Right lobe of liver (tissue), 4 donors: Measurements from ENCODE around the gene GPR25.

Experiments used
- POLR2A ChIP-seq: fragments of 450-650 bp; IDR thresholded peaks from one replicate; pipeline ENCODE4 v1.6.1; 2017; ENCODE audit warnings: antibody characterized with exemption, mild to moderate bottlenecking
- TF ChIP-seq, protein P1 (sequence below), 4 donors: fragments of 200-600 bp in 3 of 4; fragments of 450-650 bp in 1 of 4; IDR thresholded peaks; one replicate each; pipeline versions ENCODE4 v1.5.1 to v1.8.0; 2016 to 2022; ENCODE audit warnings: antibody characterized with exemption in 4 of 4, mild to moderate bottlenecking in 2 of 4
- donor health status: DM: no; HTN: no; CAD: no.
- donor health status: DM: no; HTN: no; CAD: no.
- donor health status: DM: no; HTN: yes; CAD: no.

DNA sequence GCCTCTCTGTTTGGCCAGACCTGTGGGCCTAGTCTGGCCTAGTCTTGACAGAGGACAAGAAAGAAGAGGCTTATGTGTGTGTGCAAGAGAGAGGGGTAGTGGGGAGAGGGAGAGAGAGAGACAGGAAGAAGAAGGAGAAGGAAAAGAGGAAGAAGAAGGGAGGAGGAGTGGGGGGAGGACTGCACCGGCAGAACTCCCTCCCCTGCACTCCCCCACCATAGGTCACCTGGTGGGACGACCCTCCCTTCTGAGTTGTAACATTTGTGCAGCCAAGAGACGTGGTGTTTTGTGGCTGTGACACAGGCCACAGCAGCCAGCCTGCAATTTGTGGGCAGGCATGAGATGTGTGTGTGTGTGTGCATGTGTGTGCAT lies 26.2 kb downstream of the GPR25 start:
- TF ChIP-seq, protein P1, sequence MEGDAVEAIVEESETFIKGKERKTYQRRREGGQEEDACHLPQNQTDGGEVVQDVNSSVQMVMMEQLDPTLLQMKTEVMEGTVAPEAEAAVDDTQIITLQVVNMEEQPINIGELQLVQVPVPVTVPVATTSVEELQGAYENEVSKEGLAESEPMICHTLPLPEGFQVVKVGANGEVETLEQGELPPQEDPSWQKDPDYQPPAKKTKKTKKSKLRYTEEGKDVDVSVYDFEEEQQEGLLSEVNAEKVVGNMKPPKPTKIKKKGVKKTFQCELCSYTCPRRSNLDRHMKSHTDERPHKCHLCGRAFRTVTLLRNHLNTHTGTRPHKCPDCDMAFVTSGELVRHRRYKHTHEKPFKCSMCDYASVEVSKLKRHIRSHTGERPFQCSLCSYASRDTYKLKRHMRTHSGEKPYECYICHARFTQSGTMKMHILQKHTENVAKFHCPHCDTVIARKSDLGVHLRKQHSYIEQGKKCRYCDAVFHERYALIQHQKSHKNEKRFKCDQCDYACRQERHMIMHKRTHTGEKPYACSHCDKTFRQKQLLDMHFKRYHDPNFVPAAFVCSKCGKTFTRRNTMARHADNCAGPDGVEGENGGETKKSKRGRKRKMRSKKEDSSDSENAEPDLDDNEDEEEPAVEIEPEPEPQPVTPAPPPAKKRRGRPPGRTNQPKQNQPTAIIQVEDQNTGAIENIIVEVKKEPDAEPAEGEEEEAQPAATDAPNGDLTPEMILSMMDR (IDR thresholded peaks at IDR 0.05), result no peak
- no peak for TF ChIP-seq POLR2A
